ENCODE data around the gene USE1.
A peak's percentile ranks its signal among the peaks of the same experiment; 100 is the strongest.

USE1 gene

GRCh38 chr19:17205237-17206140 lies 9.7 kb upstream of the USE1 start:
- FAIRE-seq = no peak

GRCh38 chr19:17206736-17207581 lies 8.2 kb upstream of the USE1 start:
- FAIRE-seq = no peak

DNA sequence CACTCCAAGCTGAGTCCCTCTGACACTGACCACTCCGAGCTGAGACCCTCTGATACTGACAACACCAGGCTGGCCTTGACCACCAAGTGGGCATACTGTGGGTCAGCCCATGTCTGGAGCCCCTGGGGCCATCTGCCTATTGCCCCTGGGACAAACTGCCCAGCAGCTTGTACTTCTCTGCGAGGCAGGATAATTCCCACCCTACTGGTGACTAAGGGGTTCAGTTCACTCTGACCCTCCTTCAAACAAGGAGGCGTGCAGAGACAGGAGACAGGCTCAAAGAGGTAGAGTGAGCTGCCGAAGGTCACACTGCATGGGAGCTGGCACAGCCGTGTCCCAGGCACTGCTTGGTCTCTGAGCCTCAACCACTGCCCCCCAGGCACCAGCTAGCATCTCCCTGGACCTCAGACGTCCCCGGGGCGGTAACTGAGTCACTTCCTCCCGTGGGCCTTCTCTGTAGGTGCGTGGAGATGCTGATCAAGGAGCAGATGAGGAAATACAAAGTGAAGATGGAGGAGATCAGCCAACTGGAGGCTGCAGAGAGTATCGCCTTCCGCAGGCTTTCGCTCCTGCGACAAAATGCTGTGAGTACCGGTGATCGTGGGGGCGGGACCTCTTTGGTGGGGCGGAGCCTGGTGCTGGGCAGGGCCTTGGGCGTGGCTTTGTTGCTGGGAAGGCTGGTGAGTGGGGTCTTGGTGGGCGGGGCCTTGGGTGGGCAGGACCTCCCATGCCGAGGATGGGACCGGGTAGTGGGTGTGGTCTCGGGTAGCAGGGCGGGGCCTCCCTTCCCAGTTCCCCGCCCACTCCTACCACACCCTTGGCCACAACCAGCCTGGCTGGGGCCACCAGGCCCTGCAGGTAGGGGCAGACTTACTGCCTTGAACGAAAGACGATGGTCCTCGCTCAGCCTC lies 5.8 kb upstream of the USE1 start:
- FAIRE-seq = no peak

DNA sequence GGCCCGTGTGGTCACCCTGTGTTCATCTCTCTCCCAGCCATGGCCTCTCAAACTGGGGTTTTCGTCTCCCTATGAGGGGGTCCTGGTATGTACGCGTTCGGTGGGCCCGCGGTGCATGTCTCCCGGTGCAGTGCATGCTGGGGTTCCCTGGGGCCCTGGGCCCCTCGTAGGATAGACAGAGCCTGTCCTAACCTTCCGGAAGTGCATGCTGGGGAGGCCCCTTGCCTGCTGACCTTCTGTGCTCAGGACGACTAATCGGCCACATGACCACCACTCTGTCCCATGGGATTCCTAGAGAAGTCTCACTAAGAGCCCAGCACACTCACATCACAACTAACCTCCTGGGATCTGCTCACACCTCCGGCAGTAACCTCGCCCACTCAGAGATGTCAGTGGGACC lies 4.9 kb upstream of the USE1 start:
- no peak for FAIRE-seq

DNA sequence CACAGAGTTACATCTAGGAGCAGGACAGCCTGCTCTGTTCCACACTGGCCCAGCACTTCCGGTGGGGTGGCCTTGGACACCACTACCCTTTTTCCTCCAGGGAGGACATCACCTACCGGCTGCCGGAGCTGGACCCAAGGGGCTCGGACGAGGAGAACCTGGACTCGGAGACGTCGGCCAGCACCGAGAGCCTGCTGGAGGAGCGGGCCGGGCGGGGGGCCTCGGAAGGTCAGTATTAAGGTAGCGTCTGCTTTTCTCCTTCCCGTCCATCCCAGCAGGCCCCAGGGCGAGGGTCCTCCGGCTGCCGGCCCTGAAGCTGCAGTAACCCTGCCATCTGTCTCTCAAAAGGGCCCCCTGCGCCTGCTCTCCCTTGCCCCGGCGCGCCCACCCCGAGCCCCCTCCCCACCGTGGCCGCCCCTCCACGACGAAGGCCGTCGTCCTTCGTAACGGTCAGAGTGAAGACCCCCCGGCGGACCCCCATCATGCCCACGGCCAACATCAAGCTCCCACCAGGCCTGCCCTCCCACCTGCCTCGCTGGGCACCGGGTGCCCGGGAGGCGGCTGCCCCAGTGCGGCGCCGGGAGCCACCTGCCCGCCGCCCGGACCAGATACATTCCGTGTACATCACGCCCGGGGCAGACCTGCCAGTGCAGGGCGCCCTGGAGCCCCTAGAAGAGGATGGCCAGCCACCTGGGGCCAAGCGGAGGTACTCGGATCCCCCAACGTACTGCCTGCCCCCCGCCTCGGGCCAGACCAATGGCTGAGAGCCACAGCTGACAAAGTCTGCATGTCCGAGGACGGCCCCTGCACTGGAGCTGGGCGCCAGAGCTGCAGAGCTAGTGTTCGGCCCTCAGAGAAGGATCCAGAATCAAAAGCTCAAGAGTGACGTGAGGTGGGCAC lies 3.4 kb upstream of the USE1 start:
- no peak for FAIRE-seq

- FAIRE-seq = no peak
Observed at GRCh38 chr19:17213334-17213733, 1.8 kb upstream of the USE1 start.

DNA sequence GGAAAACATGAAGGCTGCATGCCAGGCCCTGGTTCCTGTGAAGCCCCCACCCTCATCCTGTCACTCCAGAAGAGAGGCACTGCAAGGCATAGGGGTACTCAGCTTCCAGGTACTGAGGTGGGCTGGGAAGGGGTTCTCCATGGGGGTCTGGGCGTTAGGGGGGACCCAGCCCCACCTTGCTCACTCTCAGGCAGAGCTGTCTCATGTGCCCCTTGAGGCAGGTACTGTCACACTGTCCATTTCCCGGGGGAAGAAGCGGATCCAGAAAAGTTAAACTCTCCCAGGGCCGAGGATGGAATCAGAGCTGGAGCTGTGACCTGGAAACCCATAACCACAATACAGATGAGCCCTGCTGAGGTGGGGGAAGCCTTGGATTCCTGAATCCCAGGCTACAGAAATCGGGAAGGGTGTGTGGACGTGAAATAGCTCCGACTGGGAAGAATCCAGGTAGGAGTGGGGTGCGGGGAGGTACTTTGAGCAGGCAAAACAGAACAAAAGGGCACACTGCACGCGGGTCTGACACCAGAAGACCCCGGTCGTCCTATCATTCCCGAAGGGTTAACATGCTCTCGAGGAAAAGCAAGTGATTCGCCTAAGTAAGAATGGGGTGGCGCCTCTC lies 540 bp upstream of the USE1 start:
- FAIRE-seq = no peak

DNA sequence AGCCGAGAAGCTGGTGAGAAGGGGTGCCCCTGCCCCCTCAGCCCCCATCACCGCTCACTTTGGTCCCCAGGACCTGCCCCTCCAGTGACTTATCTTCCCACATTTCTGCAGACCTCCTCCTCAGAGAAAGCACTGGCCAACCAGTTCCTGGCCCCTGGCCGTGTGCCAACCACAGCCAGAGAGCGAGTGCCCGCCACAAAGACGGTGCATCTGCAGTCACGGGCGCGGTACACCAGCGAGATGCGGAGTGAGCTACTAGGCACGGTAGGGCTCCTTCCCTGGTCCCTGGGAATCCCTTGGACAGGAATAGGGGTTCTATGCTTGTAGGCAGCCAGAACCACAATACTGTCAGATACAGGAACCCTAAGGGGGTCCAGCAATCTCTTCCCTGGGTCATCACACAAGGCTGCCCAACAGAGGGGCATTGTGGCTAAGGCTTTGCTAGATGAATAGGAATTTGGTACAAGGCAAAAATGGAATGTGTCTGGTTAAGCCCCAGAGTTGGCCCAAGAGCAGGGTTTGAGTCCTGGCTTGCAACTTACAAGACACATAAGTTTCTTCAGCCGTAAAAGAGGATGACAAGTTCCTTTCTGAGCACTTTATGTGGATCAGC lies 1.0 kb downstream of the USE1 start:
- FAIRE-seq = no peak

GRCh38 chr19:17219286-17219685 lies 4.1 kb downstream of the USE1 start:
- FAIRE-seq = no peak

GRCh38 chr19:17220207-17220758 lies 5.1 kb downstream of the USE1 start:
- FAIRE-seq = no peak

DNA sequence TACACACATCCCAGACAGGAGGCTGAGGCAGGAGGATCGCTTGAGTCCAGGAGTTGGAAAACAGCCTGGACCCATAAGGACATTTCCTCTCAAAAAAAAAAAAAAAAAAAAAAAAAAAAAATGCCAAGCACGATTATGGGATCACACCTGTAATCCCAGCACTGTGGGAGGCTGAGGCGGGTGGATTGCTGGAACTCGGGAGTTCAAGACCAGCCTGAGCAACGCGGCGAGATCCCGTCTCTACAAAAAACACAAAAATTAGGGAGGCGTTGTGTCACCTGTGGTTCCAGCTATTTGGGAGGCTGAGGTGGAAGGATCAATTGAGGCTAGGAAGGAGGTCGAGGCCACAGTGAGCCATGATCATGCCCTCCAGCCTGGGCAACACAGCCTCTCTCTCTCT lies 9.9 kb downstream of the USE1 start:
- FAIRE-seq = no peak

DNA sequence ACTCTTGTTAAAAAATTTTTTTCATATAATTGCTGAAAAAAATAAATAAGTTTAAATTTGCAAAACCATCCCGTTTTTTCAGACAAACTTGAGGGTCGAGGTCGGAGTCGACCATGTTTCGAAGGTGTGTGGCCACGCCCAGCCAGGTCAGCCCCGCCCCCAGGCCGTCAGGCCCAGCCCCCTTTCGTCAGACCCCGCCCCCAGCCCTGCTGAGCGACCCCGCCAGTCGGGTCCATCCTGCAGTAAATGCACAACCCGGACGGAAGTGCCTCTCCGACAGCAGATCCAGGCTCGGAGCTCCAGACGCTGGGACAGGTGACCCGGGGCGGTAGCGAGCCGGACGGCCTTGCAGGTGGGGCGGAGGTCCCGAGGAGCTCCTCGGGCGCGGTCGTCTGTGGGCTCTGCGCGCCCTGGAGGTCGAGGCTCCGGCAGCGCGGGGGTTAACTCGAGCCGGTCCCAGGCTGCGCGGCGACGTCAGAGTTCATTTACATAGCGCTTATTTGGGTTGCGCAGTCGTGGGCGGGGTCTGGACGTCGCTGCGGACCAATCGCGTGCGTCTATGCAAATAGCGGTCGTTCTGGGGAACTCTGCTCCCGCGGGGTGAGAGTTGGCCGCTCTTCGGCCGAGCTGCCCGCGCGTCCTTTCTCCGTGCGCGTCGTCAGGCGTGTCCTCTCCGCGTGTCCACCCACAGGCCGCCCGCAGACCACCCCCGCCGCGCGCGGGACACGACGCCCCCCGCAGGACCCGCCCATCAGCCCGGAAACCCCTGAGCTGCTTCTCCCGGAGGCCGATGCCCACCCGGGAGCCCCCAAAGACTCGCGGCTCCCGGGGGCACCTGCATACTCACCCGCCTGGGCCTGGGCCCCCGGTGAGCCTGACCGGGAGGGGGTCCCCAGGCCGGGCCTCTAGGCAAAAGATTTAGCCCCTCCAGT lies 11.1 kb downstream of the USE1 start, which contains the start of gene OCEL1:
TSS of gene OCEL1 (plus strand) at position 225 of the 932 bp plus-strand sequence. CDS start at position 247, 22 bp downstream.
- FAIRE-seq = peak; percentile 48

GRCh38 chr19:17227798-17228367 lies 12.7 kb downstream of the USE1 start:
- FAIRE-seq = no peak

- no peak for FAIRE-seq
Observed at GRCh38 chr19:17229890-17230289, 14.7 kb downstream of the USE1 start.

GRCh38 chr19:17232258-17232657 lies 17.1 kb downstream of the USE1 start:
- FAIRE-seq = no peak

- FAIRE-seq = no peak
Observed at GRCh38 chr19:17234911-17235299, 19.7 kb downstream of the USE1 start.

DNA sequence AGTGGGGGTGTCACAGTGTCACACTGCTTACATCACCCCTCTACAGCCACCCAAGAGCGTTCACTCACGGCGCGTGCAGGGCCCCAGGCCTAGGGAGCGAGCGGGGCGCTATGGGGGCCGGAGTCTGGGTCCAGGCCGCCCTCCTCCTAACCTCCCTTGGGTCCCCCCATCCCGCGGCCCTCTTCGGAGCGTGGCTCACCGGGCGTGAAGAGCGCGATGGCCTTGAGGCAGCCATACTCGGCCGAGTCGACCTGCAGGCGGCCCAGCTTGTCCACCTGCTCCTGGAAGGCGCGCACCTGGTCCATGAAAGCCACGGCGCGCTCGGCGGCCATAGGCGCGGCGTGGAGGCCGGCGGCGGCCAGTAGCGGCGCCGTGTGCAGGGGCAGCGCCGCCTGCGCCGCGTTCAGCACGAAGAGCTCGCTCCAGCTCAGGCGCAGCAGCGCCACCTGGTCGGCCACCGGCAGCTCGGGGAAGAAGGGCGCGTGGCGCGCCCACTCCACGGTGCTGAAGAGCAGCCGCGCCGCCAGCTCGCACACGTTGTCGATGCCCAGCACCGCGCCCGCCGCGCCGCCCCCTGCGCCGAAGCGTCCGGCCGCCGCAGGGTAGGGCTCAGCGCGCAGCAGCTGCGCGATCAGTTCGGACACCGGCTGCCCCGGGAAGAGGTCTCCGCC lies 20.3 kb downstream of the USE1 start:
- FAIRE-seq = no peak
